HCT116 (cell line): Measurements from ENCODE around the gene DPH5. TPM values are rescaled to one million over a fixed set of nuclear protein-coding genes. Genes with fewer than 3 reads are reported as not detected.

Experiments used
- ATAC-seq: fragments of 200-7000 bp; cut with Tn5 transposase; 2 replicates; pipeline ENCODE4 v1.9.1; 2020; ENCODE audit warnings: mild to moderate bottlenecking, moderate library complexity
- BruUV-seq: library from RNA; stranded (reverse); fragments of 400-500 nt; replicated peaks from 2 replicates; lab custom pipeline; 2021; lab: Mats Ljungman, UMichigan
- CTCF ChIA-PET: fragments of 300-600 bp; sonication (Branson Sonifier 250); formaldehyde crosslinking; loops from one replicate; lab custom pipeline; 2021; ENCODE audit warnings: antibody characterized with exemption; lab: Charles Lee
- POLR2A ChIA-PET: fragments of 300-600, 350-600 bp; sonication (Branson Sonifier 250); formaldehyde crosslinking; loops from one replicate; lab custom pipeline; 2021; ENCODE audit warnings: antibody characterized with exemption; lab: Charles Lee
- RAD21 ChIA-PET, 2 experiments: fragments of 300-600 bp; sonication (Branson Sonifier 250); formaldehyde crosslinking; loops; one replicate each; lab custom pipeline; 2023; ENCODE audit warnings: low total read pairs in 2 of 2; ENCODE audit not compliant: uncharacterized antibody in 2 of 2, unreplicated experiment in 2 of 2, low non-redundant PET in 1 of 2; lab: Charles Lee
- DNase-seq: peaks from one replicate; pipeline ENCODE4 v3.0.0-alpha.2; 2010; ENCODE audit warnings: low read depth, low spot score
- H2AFZ ChIP-seq: fragments of 200-600 bp; shearing (Covaris generic), sonication (generic); 2 replicates; pipeline ENCODE4 v1.6.1; 2017; ENCODE audit warnings: low read depth, mixed run types, mixed read lengths, antibody characterized with exemption, low read length; ENCODE audit not compliant: poor library complexity, severe bottlenecking
- H3K27ac ChIP-seq: 2 replicates; pipeline ENCODE4 v1.5.1; 2012; ENCODE audit warnings: low read depth, low read length
- H3K27me3 ChIP-seq: fragments of 200-600 bp; sonication (generic); 2 replicates; pipeline ENCODE4 v1.6.1; 2016; ENCODE audit warnings: mixed run types, low read length, mixed read lengths; ENCODE audit not compliant: insufficient read depth
- H3K36me3 ChIP-seq, 2 experiments: fragments of 200-500 bp in 1 of 2; fragments of 200-600 bp in 1 of 2; sonication (Bioruptor generic) in 1 of 2; sonication (generic) in 1 of 2; 2 replicates each; pipeline versions ENCODE4 v1.5.1 to v1.6.1; 2014 to 2016; ENCODE audit warnings: low read length in 2 of 2, inconsistent platforms in 1 of 2, mixed read lengths in 1 of 2, mixed run types in 1 of 2; ENCODE audit not compliant: insufficient read depth in 2 of 2, control insufficient read depth in 1 of 2
- H3K4me1 ChIP-seq, 2 experiments: fragments of 200-600 bp in 1 of 2; sonication (generic) in 1 of 2; 2 replicates each; pipeline versions ENCODE4 v1.5.1 to v1.6.1; 2012 to 2017; ENCODE audit warnings: low read length in 2 of 2, inconsistent platforms in 1 of 2, mild to moderate bottlenecking in 1 of 2, mixed read lengths in 1 of 2, mixed run types in 1 of 2, moderate library complexity in 1 of 2; ENCODE audit not compliant: insufficient read depth in 2 of 2, control insufficient read depth in 1 of 2
- H3K4me2 ChIP-seq: fragments of 200-600 bp; sonication (generic); 2 replicates; pipeline ENCODE4 v1.6.1; 2017; ENCODE audit warnings: mixed run types, low read length, mixed read lengths
- H3K4me3 ChIP-seq, 2 experiments: fragments of 200-600 bp in 1 of 2; sonication (generic) in 1 of 2; replicated peaks in 1 of 2; 2 replicates each; pipeline ENCODE4 v1.5.1; 2011 to 2016; ENCODE audit warnings: low read length in 2 of 2, control low read depth in 1 of 2, low read depth in 1 of 2, mild to moderate bottlenecking in 1 of 2, mixed read lengths in 1 of 2, mixed run types in 1 of 2
- H3K79me2 ChIP-seq: fragments of 200-600 bp; sonication (generic); 2 replicates; pipeline ENCODE4 v1.6.1; 2017; ENCODE audit warnings: mild to moderate bottlenecking, mixed run types, low read length, moderate library complexity, mixed read lengths; ENCODE audit not compliant: insufficient read depth
- H3K9ac ChIP-seq: fragments of 200-600 bp; sonication (generic); 2 replicates; pipeline ENCODE4 v1.6.1; 2016; ENCODE audit warnings: low read length, mixed read lengths
- H3K9me2 ChIP-seq: fragments of 200-600 bp; sonication (generic), shearing (Covaris generic); 2 replicates; pipeline ENCODE4 v1.6.1; 2017; ENCODE audit warnings: mixed run types, mild to moderate bottlenecking, moderate library complexity; ENCODE audit not compliant: insufficient read depth
- H3K9me3 ChIP-seq, 2 experiments: fragments of 200-500 bp in 1 of 2; fragments of 200-600 bp in 1 of 2; sonication (Bioruptor generic) in 1 of 2; sonication (generic) in 1 of 2; 2 replicates each; pipeline ENCODE4 v1.6.1; 2014 to 2017; ENCODE audit warnings: low read length in 2 of 2, mixed read lengths in 2 of 2, inconsistent platforms in 1 of 2, low read depth in 1 of 2, mild to moderate bottlenecking in 1 of 2, mixed run types in 1 of 2, moderate library complexity in 1 of 2; ENCODE audit not compliant: control insufficient read depth in 1 of 2, insufficient read depth in 1 of 2
- H4K20me1 ChIP-seq: fragments of 200-600 bp; sonication (generic), shearing (Covaris generic); 2 replicates; pipeline ENCODE4 v1.6.1; 2017; ENCODE audit warnings: mixed run types, mild to moderate bottlenecking, moderate library complexity; ENCODE audit not compliant: insufficient read depth
- ATF3 ChIP-seq: IDR thresholded peaks from 2 replicates; pipeline ENCODE4 v1.6.1; 2012
- CBX3 ChIP-seq: IDR thresholded peaks from 2 replicates; pipeline ENCODE4 v1.6.1; 2012; ENCODE audit warnings: low read depth
- CTCF ChIP-seq, 3 experiments: fragments of 200-600 bp in 1 of 3; sonication (generic) in 1 of 3; IDR thresholded peaks in 2 of 3; conservative IDR thresholded peaks in 1 of 3; 2 replicates each; pipeline ENCODE4 v1.5.1; 2012 to 2017; ENCODE audit warnings: low read depth in 2 of 3, low read length in 2 of 3, antibody characterized with exemption in 1 of 3, borderline replicate concordance in 1 of 3, control low read depth in 1 of 3, mild to moderate bottlenecking in 1 of 3, mixed read lengths in 1 of 3, mixed run types in 1 of 3, moderate library complexity in 1 of 3; ENCODE audit not compliant: insufficient read depth in 1 of 3
- EGR1 ChIP-seq: IDR thresholded peaks from 2 replicates; pipeline ENCODE4 v1.6.1; 2012; ENCODE audit warnings: low read depth
- ELF1 ChIP-seq: IDR thresholded peaks from 2 replicates; pipeline ENCODE4 v1.6.1; 2012; ENCODE audit warnings: low read depth, borderline replicate concordance
- EZH2 ChIP-seq: fragments of 200-600 bp; sonication (generic); IDR thresholded peaks from 2 replicates; pipeline ENCODE4 v1.6.1; 2017; ENCODE audit warnings: antibody characterized with exemption, mixed run types
- FOSL1 ChIP-seq: IDR thresholded peaks from 2 replicates; pipeline ENCODE4 v1.6.1; 2012; ENCODE audit warnings: low read depth
- JUND ChIP-seq: IDR thresholded peaks from 2 replicates; pipeline ENCODE4 v1.6.1; 2012
- POLR2A ChIP-seq: IDR thresholded peaks from 2 replicates; pipeline ENCODE4 v1.7.0; 2011; ENCODE audit warnings: borderline replicate concordance; ENCODE audit not compliant: insufficient read depth, insufficient read length; ENCODE audit errors: extremely low read depth
- REST ChIP-seq: IDR thresholded peaks from 2 replicates; pipeline ENCODE4 v1.6.1; 2012; ENCODE audit warnings: low read depth
- SIN3A ChIP-seq: IDR thresholded peaks from 2 replicates; pipeline ENCODE4 v1.6.1; 2012; ENCODE audit warnings: low read depth
- SP1 ChIP-seq: IDR thresholded peaks from 2 replicates; pipeline ENCODE4 v1.6.1; 2012; ENCODE audit warnings: low read depth
- SRF ChIP-seq: IDR thresholded peaks from 2 replicates; pipeline ENCODE4 v1.6.1; 2012; ENCODE audit warnings: low read depth
- TCF7L2 ChIP-seq: IDR thresholded peaks from 2 replicates; pipeline ENCODE4 v1.7.0; 2011; ENCODE audit warnings: borderline replicate concordance, inconsistent platforms; ENCODE audit not compliant: insufficient read depth, insufficient read length; ENCODE audit errors: extremely low read depth
- YY1 ChIP-seq: IDR thresholded peaks from 2 replicates; pipeline ENCODE4 v1.6.1; 2011; ENCODE audit warnings: low read length, low read depth, moderate library complexity, mild to moderate bottlenecking; ENCODE audit not compliant: insufficient replicate concordance; ENCODE audit errors: extremely low read depth
- ZFX ChIP-seq: fragments of 450-650 bp; IDR thresholded peaks from 2 replicates; pipeline ENCODE4 v1.6.1; 2017
- ZNF274 ChIP-seq: fragments of 200-500 bp; sonication (Bioruptor generic); IDR thresholded peaks from 2 replicates; pipeline ENCODE4 v1.6.1; 2014; ENCODE audit warnings: mild to moderate bottlenecking, low read depth, low read length, inconsistent platforms
- intact Hi-C: fragments of 100-400 bp; cut with micrococcal nuclease; formaldehyde crosslinking; loops from 2 replicates; pipeline ENCODE4 v1.10.0; 2022
- total RNA-seq: library from RNA; stranded (reverse); gene quantifications from one replicate; pipeline ENCODE4 v1.2.1, GENCODE V29; 2021; ENCODE audit not compliant: unreplicated experiment
- TF ChIP-seq, protein P1 (sequence below): IDR thresholded peaks from 2 replicates; pipeline ENCODE4 v1.6.1; 2011; ENCODE audit warnings: mild to moderate bottlenecking, low read length, moderate library complexity; ENCODE audit not compliant: insufficient replicate concordance; ENCODE audit errors: extremely low read depth

The DPH5 gene
- total RNA-seq, 1 experiment from 2014 or later, result 55.8 TPM

- no peak for TF ChIP-seq EGR1
- TF ChIP-seq REST, result no peak
- no peak for TF ChIP-seq TCF7L2
- TF ChIP-seq SP1, result no peak
- TF ChIP-seq ZNF274, result no peak
- TF ChIP-seq SIN3A, result no peak
- TF ChIP-seq, protein P1, sequence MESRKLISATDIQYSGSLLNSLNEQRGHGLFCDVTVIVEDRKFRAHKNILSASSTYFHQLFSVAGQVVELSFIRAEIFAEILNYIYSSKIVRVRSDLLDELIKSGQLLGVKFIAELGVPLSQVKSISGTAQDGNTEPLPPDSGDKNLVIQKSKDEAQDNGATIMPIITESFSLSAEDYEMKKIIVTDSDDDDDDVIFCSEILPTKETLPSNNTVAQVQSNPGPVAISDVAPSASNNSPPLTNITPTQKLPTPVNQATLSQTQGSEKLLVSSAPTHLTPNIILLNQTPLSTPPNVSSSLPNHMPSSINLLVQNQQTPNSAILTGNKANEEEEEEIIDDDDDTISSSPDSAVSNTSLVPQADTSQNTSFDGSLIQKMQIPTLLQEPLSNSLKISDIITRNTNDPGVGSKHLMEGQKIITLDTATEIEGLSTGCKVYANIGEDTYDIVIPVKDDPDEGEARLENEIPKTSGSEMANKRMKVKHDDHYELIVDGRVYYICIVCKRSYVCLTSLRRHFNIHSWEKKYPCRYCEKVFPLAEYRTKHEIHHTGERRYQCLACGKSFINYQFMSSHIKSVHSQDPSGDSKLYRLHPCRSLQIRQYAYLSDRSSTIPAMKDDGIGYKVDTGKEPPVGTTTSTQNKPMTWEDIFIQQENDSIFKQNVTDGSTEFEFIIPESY, result no peak
- no peak for TF ChIP-seq POLR2A
- TF ChIP-seq CBX3, result no peak
- TF ChIP-seq ATF3, result no peak
- no peak for TF ChIP-seq JUND
- TF ChIP-seq ZFX, result no peak
- TF ChIP-seq ELF1, result no peak
- TF ChIP-seq CTCF (IDR thresholded peaks at IDR 0.05 in 2 of 3, conservative IDR thresholded peaks at IDR 0.05 in 1 of 3; ENCODE audit: borderline replicate concordance in 1 of 3, insufficient read depth in 1 of 3, low read depth in 2 of 3, low read length in 2 of 3), result no peak
- no peak for TF ChIP-seq YY1
- no peak for TF ChIP-seq EZH2
- TF ChIP-seq FOSL1, result no peak
- no peak for TF ChIP-seq SRF
- no peaks in the 10 kb centered on the region for H3K4me1 ChIP-seq
- intact Hi-C loops, result no loop called here
- H3K36me3 ChIP-seq, result 0 out of 4 replicates have a peak, but pooled peaks cover 0 to 4% of the 10 kb centered on the region in 2 experiments
- ChIA-PET RAD21 (no interaction called here), CTCF (no interaction called here), POLR2A (no interaction called here)
- ATAC-seq, result no peak
- H3K27ac ChIP-seq, result no peak overlapping the region
- H2AFZ ChIP-seq, result no peak overlapping the region
- no peaks in the 10 kb centered on the region for H3K9me2 ChIP-seq
- no peaks in the 10 kb centered on the region for H3K79me2 ChIP-seq
- H4K20me1 ChIP-seq, result no peaks in the 10 kb centered on the region
- DNase-seq, result no peak
- BruUV-seq, result no TSS peak
- H3K4me3 ChIP-seq, result no peak overlapping the region
- no peak overlapping the region for H3K9ac ChIP-seq
- H3K9me3 ChIP-seq, result no peaks in the 10 kb centered on the region
- no peak overlapping the region for H3K4me2 ChIP-seq
- H3K27me3 ChIP-seq, result no peaks in the 10 kb centered on the region
These were observed 46.0 kb downstream of the DPH5 start for GRCh38 chr1:100979631-100980030.
